HEK293 (cell line): ENCODE measurements around the gene SEMA4C.

Source experiments
- BCL11A ChIP-seq: fragments of 450-650 bp; formaldehyde crosslinking; IDR thresholded peaks from 2 replicates; pipeline ENCODE4 v1.5.1; 2016; ENCODE audit warnings: low read depth, missing biosample characterization, missing genetic modification characterization
- BCL6B ChIP-seq: fragments of 450-650 bp; formaldehyde crosslinking; IDR thresholded peaks from 2 replicates; pipeline ENCODE4 v1.5.1; 2017; ENCODE audit warnings: missing biosample characterization, missing genetic modification characterization
- CTCF ChIP-seq: fragments of 450-650 bp; formaldehyde crosslinking; IDR thresholded peaks from 2 replicates; pipeline ENCODE4 v1.5.1; 2016; ENCODE audit warnings: missing biosample characterization, missing genetic modification characterization
- FEZF1 ChIP-seq: fragments of 450-650 bp; formaldehyde crosslinking; IDR thresholded peaks from 2 replicates; pipeline ENCODE4 v1.5.1; 2016; ENCODE audit warnings: missing biosample characterization, missing genetic modification characterization
- TCF7L2 ChIP-seq: IDR thresholded peaks from 2 replicates; pipeline ENCODE4 v1.6.1; 2011; ENCODE audit warnings: low read depth, mild to moderate bottlenecking, inconsistent platforms, low read length, moderate library complexity, borderline replicate concordance
- ZBTB10 ChIP-seq: fragments of 450-650 bp; formaldehyde crosslinking; IDR thresholded peaks from 2 replicates; pipeline ENCODE4 v1.5.1; 2016; ENCODE audit warnings: missing biosample characterization, missing genetic modification characterization
- ZBTB49 ChIP-seq: fragments of 450-650 bp; formaldehyde crosslinking; IDR thresholded peaks from 2 replicates; pipeline ENCODE4 v1.5.1; 2016; ENCODE audit warnings: missing biosample characterization, missing genetic modification characterization, low read depth
- ZEB2 ChIP-seq: fragments of 450-650 bp; formaldehyde crosslinking; IDR thresholded peaks from 2 replicates; pipeline ENCODE4 v1.5.1; 2016; ENCODE audit warnings: missing biosample characterization, missing genetic modification characterization
- ZNF138 ChIP-seq: fragments of 450-650 bp; formaldehyde crosslinking; IDR thresholded peaks from 2 replicates; pipeline ENCODE4 v1.5.1; 2016; ENCODE audit warnings: missing biosample characterization, missing genetic modification characterization, borderline replicate concordance
- ZNF184 ChIP-seq: fragments of 450-650 bp; IDR thresholded peaks from 2 replicates; pipeline ENCODE4 v1.5.1; 2018; ENCODE audit warnings: missing biosample characterization, mild to moderate bottlenecking, missing genetic modification characterization
- ZNF24 ChIP-seq: fragments of 450-650 bp; formaldehyde crosslinking; IDR thresholded peaks from 2 replicates; pipeline ENCODE4 v1.5.1; 2016; ENCODE audit warnings: missing biosample characterization, missing genetic modification characterization
- ZNF26 ChIP-seq: fragments of 450-650 bp; formaldehyde crosslinking; IDR thresholded peaks from 2 replicates; pipeline ENCODE4 v1.5.1; 2016; ENCODE audit warnings: missing biosample characterization, missing genetic modification characterization
- ZNF530 ChIP-seq: fragments of 450-650 bp; formaldehyde crosslinking; IDR thresholded peaks from 2 replicates; pipeline ENCODE4 v1.5.1; 2016; ENCODE audit warnings: low read depth, missing biosample characterization, missing genetic modification characterization
- ZNF610 ChIP-seq: fragments of 450-650 bp; formaldehyde crosslinking; IDR thresholded peaks from 2 replicates; pipeline ENCODE4 v1.5.1; 2016; ENCODE audit warnings: missing biosample characterization, missing genetic modification characterization, borderline replicate concordance

GRCh38 chr2:96916156-96916630 lies 46.3 kb upstream of the SEMA4C start:
- no peak for TF ChIP-seq ZNF26 (tag by site-specific recombination)
- no peak for TF ChIP-seq CTCF
- TF ChIP-seq FEZF1 (tag by site-specific recombination): no peak
- no peak for TF ChIP-seq ZNF138 (tag by site-specific recombination)
- no peak for TF ChIP-seq ZNF530 (tag by site-specific recombination)
- no peak for TF ChIP-seq ZEB2 (tag by site-specific recombination)
- TF ChIP-seq BCL6B (tag by site-specific recombination): no peak
- no peak for TF ChIP-seq ZBTB49
- no peak for TF ChIP-seq BCL11A (tag by site-specific recombination)
- TF ChIP-seq ZBTB10 (tag by site-specific recombination): no peak
- TF ChIP-seq ZNF24: no peak
- no peak for TF ChIP-seq ZNF184 (tag by site-specific recombination)
- no peak for TF ChIP-seq ZNF610 (tag by site-specific recombination)
- no peak for TF ChIP-seq TCF7L2
